ENCODE data around the gene MAPT. TPM values are rescaled to one million over a fixed set of nuclear protein-coding genes. Genes with fewer than 3 reads are reported as not detected.

The MAPT gene
- total and polyA plus RNA-seq, 2 donors: 3.4 to 21.1 TPM

- Histone ChIP-seq H3K4me3 (ENCODE audit: low read depth, low read length) (no peak overlapping the region), H3K36me3 (ENCODE audit: insufficient read depth) (peaks cover 14% of the 10 kb centered on the region), H3K27ac (ENCODE audit: low read depth) (no peak overlapping the region), H3K4me1 (ENCODE audit: insufficient read depth) (no peaks in the 10 kb centered on the region)
- no peak for DNase-seq (ENCODE audit: extremely low spot score)
- WGBS: 91% methylated on average over 8 of the region's 8 CpGs
These were observed 153.5 kb downstream of the MAPT start for GRCh38 chr17:46047856-46048255.

DNA sequence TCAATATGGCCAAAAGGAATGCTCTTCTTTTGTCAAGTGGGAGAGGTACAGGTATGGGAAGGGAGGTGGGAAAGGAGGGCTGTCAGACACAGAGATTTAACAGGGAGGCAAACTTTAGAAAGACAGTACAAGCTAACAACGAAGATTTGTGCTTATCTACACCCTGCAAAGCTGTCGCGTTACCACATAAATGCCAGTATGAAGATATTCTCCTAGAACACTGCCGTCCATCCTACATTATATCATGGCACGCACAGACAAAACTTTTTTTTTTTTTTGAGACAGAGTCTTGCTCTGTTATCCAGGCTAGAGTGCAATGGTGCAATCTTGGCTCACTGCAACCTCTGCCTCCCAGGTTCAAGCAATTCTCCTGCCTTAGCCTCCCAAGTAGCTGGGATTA, 155.3 kb downstream of the MAPT start:
- WGBS: 85% methylated on average over 5 of the region's 5 CpGs
- no peak for DNase-seq (ENCODE audit: extremely low spot score)
- no peaks in the 10 kb centered on the region for H3K4me1 ChIP-seq (ENCODE audit: insufficient read depth)
- no peak overlapping the region for H3K4me3 ChIP-seq (ENCODE audit: low read depth, low read length)
- peaks cover 14% of the 10 kb centered on the region for H3K36me3 ChIP-seq (ENCODE audit: insufficient read depth)
- no peak overlapping the region for H3K27ac ChIP-seq (ENCODE audit: low read depth)

DNA sequence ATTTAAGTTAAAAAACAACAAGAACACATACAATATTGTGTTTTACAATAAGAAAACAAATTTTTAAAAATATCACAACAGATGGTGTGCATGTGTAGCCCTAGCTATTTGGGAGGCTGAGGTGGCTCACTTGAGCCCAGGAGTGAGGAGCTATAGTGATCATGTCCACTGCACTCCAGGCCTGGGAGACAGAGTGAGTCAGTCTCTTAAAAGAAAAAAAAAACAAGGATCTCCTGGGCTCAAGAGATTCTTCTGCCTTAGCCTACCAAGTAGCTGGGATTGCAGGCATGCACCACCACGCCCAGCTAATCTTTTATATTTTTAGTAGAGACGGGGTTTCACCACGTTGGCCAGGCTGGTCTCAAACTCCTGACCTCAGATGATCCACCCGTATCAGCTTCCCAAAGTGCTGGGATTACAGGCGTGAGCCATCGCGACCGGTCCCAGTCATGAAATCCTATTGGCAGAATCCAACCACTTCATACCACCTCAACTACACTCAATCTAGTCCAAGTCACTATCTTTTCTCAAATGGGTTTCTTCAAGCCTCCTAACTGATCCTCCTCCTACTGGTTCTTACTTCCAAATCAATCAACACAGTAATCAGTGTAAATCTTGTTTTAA, 159.7 kb downstream of the MAPT start:
- Histone ChIP-seq H3K4me3 (ENCODE audit: low read depth, low read length) (no peak overlapping the region), H3K36me3 (ENCODE audit: insufficient read depth) (peaks cover 11% of the 10 kb centered on the region), H3K4me1 (ENCODE audit: insufficient read depth) (no peaks in the 10 kb centered on the region), H3K27ac (ENCODE audit: low read depth) (no peak overlapping the region)
- 95% methylated on average over 8 of the region's 8 CpGs for WGBS
- DNase-seq (ENCODE audit: extremely low spot score): no peak

DNA sequence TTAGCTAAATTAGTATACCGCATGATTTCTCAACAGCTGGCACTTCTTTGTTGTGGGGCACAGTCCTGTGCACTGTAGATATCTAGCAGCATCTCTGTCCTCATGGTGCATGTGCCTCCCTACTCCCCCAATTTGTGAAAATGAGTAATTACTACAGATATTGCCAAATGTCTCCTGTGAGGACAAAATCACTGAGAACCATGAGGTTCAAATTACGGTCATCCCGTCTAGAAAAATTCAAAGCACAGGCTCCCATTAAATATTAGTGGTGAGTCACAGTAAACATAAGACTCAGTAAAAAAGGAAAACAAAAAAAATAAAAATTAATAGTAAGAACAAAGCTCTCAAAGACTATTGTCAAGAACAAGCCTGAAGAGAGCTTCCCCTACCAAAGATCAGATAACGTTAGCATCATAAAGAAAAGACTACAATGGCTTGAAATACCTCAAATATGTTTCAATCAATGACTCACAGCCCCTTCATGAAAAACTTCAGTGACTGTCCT, 162.5 kb downstream of the MAPT start:
- no peak overlapping the region for H3K27ac ChIP-seq (ENCODE audit: low read depth)
- WGBS: 62% methylated on average over 4 of the region's 4 CpGs

GRCh38 chr17:46057366-46057765, 163.0 kb downstream of the MAPT start:
- no peaks in the 10 kb centered on the region for H3K4me1 ChIP-seq (ENCODE audit: insufficient read depth)
- DNase-seq (ENCODE audit: extremely low spot score): no peak
- H3K36me3 ChIP-seq (ENCODE audit: insufficient read depth): peaks cover 2% of the 10 kb centered on the region
- no peak overlapping the region for H3K27ac ChIP-seq (ENCODE audit: low read depth)
- H3K4me3 ChIP-seq (ENCODE audit: low read depth, low read length): no peak overlapping the region
- 95% methylated on average over 4 of the region's 4 CpGs for WGBS

More for the DNA sequence above, 162.5 kb downstream of the MAPT start:
- no peak for DNase-seq (ENCODE audit: extremely low spot score)
- Histone ChIP-seq H3K36me3 (ENCODE audit: insufficient read depth) (peaks cover 3% of the 10 kb centered on the region), H3K4me3 (ENCODE audit: low read depth, low read length) (no peak overlapping the region), H3K4me1 (ENCODE audit: insufficient read depth) (no peaks in the 10 kb centered on the region)

GRCh38 chr17:46059486-46059885, 165.1 kb downstream of the MAPT start:
- no peaks in the 10 kb centered on the region for H3K36me3 ChIP-seq (ENCODE audit: insufficient read depth)
- H3K27ac ChIP-seq (ENCODE audit: low read depth): no peak overlapping the region
- no peak overlapping the region for H3K4me3 ChIP-seq (ENCODE audit: low read depth, low read length)
- no peak for DNase-seq (ENCODE audit: extremely low spot score)
- no peaks in the 10 kb centered on the region for H3K4me1 ChIP-seq (ENCODE audit: insufficient read depth)
- 82% methylated on average over 6 of the region's 6 CpGs for WGBS

DNA sequence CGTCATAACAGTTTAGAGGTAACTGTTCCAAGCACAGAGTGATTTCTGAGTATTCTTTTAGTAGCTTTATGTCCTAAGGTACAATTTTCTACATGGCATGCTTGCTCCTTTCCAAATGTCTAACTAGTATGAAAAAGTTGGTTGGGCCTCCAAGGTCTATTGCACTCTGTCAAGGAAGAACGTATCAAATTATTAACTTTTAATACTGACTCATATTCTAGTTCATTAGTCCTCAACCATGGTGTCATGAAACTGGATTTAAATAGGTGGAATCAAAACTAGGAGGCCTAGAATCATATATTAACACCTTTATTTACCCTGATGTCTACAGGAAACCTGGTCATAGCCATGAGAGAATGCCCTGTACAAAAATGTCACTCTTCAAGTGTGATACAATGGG, 166.1 kb downstream of the MAPT start:
- 84% methylated on average over 2 of the region's 2 CpGs for WGBS
- Histone ChIP-seq H3K4me3 (ENCODE audit: low read depth, low read length) (no peak overlapping the region), H3K36me3 (ENCODE audit: insufficient read depth) (no peaks in the 10 kb centered on the region), H3K4me1 (ENCODE audit: insufficient read depth) (no peaks in the 10 kb centered on the region), H3K27ac (ENCODE audit: low read depth) (no peak overlapping the region)
- no peak for DNase-seq (ENCODE audit: extremely low spot score)

GRCh38 chr17:46061435-46061834, 167.1 kb downstream of the MAPT start:
- 96% methylated on average over 5 of the region's 5 CpGs for WGBS

GRCh38 chr17:46063241-46063640, 168.9 kb downstream of the MAPT start:
- H3K4me1 ChIP-seq (ENCODE audit: insufficient read depth): no peaks in the 10 kb centered on the region
- no peaks in the 10 kb centered on the region for H3K36me3 ChIP-seq (ENCODE audit: insufficient read depth)
- no peak overlapping the region for H3K27ac ChIP-seq (ENCODE audit: low read depth)
- 49% methylated on average over 2 of the region's 2 CpGs for WGBS
- H3K4me3 ChIP-seq (ENCODE audit: low read depth, low read length): no peak overlapping the region
- no peak for DNase-seq (ENCODE audit: extremely low spot score)

More at GRCh38 chr17:46061435-46061834, 167.1 kb downstream of the MAPT start:
- Histone ChIP-seq H3K36me3 (ENCODE audit: insufficient read depth) (no peaks in the 10 kb centered on the region), H3K4me3 (ENCODE audit: low read depth, low read length) (no peak overlapping the region), H3K27ac (ENCODE audit: low read depth) (no peak overlapping the region), H3K4me1 (ENCODE audit: insufficient read depth) (no peaks in the 10 kb centered on the region)
- no peak for DNase-seq (ENCODE audit: extremely low spot score)

DNA sequence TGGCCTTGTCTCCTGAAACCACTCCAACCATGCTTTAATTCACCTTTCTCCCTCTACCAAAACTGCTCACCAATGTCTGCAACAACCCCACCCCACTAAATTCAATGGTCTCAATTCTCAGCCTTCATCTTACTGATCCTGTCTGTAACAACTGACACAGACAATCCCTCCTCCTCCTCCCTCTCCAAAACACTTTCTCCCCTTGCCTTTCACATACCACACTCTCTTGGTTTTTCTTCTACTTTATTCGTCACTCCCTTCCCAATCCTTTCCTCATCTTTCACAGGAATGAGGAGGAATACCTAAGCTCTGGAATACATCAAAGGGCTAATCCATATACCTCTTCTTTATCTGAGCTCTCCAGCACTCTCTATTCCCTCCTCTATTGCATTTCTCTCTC, 170.1 kb downstream of the MAPT start:
- no peak overlapping the region for H3K27ac ChIP-seq (ENCODE audit: low read depth)
- H3K36me3 ChIP-seq (ENCODE audit: insufficient read depth): no peaks in the 10 kb centered on the region
- WGBS: 94% methylated on average over 1 of the region's 1 CpG

GRCh38 chr17:46071796-46072195, 177.4 kb downstream of the MAPT start:
- Histone ChIP-seq H3K36me3 (ENCODE audit: insufficient read depth) (no peaks in the 10 kb centered on the region), H3K27ac (ENCODE audit: low read depth) (no peak overlapping the region), H3K4me1 (ENCODE audit: insufficient read depth) (peaks cover 1% of the 10 kb centered on the region), H3K4me3 (ENCODE audit: low read depth, low read length) (no peak overlapping the region)
- DNase-seq (ENCODE audit: extremely low spot score): no peak
- 80% methylated on average over 5 of the region's 5 CpGs for WGBS

More for the DNA sequence above, 170.1 kb downstream of the MAPT start:
- Histone ChIP-seq H3K4me1 (ENCODE audit: insufficient read depth) (no peaks in the 10 kb centered on the region), H3K4me3 (ENCODE audit: low read depth, low read length) (no peak overlapping the region)
- DNase-seq (ENCODE audit: extremely low spot score): no peak

- Histone ChIP-seq H3K36me3 (ENCODE audit: insufficient read depth) (no peaks in the 10 kb centered on the region), H3K4me3 (ENCODE audit: low read depth, low read length) (no peak overlapping the region), H3K4me1 (ENCODE audit: insufficient read depth) (peaks cover 1% of the 10 kb centered on the region), H3K27ac (ENCODE audit: low read depth) (no peak overlapping the region)
- DNase-seq (ENCODE audit: extremely low spot score): no peak
- 76% methylated on average over 1 of the region's 1 CpG for WGBS
These were observed 178.6 kb downstream of the MAPT start for GRCh38 chr17:46072998-46073397.

- no peak for DNase-seq (ENCODE audit: extremely low spot score)
- Histone ChIP-seq H3K27ac (ENCODE audit: low read depth) (no peak overlapping the region), H3K36me3 (ENCODE audit: insufficient read depth) (no peaks in the 10 kb centered on the region), H3K4me3 (ENCODE audit: low read depth, low read length) (no peak overlapping the region), H3K4me1 (ENCODE audit: insufficient read depth) (peaks cover 1% of the 10 kb centered on the region)
- 96% methylated on average over 1 of the region's 1 CpG for WGBS
These were observed 180.2 kb downstream of the MAPT start for GRCh38 chr17:46074540-46074939.
